ENCODE measurements around the gene RTP5. TPM values are rescaled to one million over a fixed set of nuclear protein-coding genes. Genes with fewer than 3 reads are reported as not detected.

The RTP5 gene
- total RNA-seq, 1 experiment from 2014 or later: not detected

DNA sequence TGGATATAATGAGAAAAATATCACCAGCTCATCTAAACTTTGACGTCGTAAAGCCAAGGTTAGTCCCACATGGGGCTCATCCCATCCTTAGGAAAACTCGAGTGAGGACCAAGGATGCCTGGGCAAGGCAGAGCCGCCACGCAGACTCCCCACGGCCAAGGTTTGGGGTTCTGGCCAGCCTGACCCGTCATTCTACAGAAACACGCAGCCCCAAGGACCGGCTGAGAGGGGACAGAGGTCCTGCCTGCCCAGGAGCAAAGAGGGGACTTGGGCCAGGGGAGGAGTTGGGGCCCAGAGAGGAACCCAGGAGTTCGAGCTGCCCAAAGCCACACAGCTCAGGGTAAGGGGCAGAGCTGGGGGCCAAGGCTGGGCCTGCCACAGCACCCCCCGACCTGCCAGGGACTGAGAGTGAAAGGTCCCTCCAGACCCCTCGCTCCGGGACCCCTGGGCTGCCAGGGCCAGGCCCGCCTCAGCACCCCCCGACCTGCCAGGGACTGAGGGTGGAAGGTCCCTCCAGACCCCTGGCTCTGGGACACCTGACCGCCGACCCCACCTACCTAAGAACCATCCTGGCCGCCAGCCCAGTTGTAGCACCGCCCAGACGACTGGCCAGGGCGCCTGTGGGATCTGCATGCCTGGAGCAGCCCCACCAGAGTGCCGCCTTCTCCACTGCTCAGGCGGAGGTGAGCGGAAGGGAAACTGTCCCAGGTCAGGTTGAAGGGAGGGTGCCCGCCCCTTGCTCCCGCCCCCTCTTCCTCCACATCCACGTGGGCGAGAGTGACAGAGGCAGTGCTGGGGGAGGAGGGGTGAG lies 11.1 kb upstream of the RTP5 start, which contains the start of gene PDCD1:
Gene PDCD1 (minus strand): TSS at position 689 of the 811 bp plus-strand sequence. CDS start 56 bp downstream, at position 633.
- H3K9me3 Mint-ChIP-seq: peaks cover 0 to 5% of the 10 kb centered on the region in 2 experiments; a peak in 2 of 5 replicates
- Histone ChIP-seq H2AFZ (ENCODE audit: low read length) (no peak within 1 kb of the TSS), H4K5ac (ENCODE audit: insufficient read length, low read depth, low read length) (no peak within 1 kb of the TSS)

More for the DNA sequence above, 11.1 kb upstream of the RTP5 start, which contains the start of gene PDCD1:
- TF ChIP-seq, protein P1, sequence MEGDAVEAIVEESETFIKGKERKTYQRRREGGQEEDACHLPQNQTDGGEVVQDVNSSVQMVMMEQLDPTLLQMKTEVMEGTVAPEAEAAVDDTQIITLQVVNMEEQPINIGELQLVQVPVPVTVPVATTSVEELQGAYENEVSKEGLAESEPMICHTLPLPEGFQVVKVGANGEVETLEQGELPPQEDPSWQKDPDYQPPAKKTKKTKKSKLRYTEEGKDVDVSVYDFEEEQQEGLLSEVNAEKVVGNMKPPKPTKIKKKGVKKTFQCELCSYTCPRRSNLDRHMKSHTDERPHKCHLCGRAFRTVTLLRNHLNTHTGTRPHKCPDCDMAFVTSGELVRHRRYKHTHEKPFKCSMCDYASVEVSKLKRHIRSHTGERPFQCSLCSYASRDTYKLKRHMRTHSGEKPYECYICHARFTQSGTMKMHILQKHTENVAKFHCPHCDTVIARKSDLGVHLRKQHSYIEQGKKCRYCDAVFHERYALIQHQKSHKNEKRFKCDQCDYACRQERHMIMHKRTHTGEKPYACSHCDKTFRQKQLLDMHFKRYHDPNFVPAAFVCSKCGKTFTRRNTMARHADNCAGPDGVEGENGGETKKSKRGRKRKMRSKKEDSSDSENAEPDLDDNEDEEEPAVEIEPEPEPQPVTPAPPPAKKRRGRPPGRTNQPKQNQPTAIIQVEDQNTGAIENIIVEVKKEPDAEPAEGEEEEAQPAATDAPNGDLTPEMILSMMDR (conservative IDR thresholded peaks at IDR 0.05): no peak
- no peaks in the 10 kb centered on the region for H3K27me3 ChIP-seq (ENCODE audit: insufficient read depth, low read length)
- H3K36me3 Mint-ChIP-seq (ENCODE audit: insufficient read depth in 1 of 3, low read depth in 3 of 3): no peaks in the 10 kb centered on the region
- H3T11ph ChIP-seq (ENCODE audit: low read length): no peak within 1 kb of the TSS
- H2BK20ac ChIP-seq (ENCODE audit: low read depth, low read length, poor library complexity, severe bottlenecking): no peak within 1 kb of the TSS
- no peaks in the 10 kb centered on the region; the same call in 1 of the 2 replicates for H3K4me1 ChIP-seq (ENCODE audit: insufficient read depth, low read length)
- H3K14ac ChIP-seq (ENCODE audit: insufficient read depth, low read length): 0 out of 2 replicates have a peak within 1 kb of the TSS, but pooled peaks have one; percentile 30
- DNase-seq: peak; percentile 73
- no peak within 1 kb of the TSS for H3K4ac ChIP-seq (ENCODE audit: low read depth, low read length)
- no peak within 1 kb of the TSS for H3K23ac ChIP-seq (ENCODE audit: insufficient read length, low read depth, low read length)
- no peak within 1 kb of the TSS for H3K4me2 ChIP-seq (ENCODE audit: insufficient read depth, insufficient read length, low read length)
- H4K8ac ChIP-seq (replicated peaks; ENCODE audit: insufficient read length, low read depth, low read length): no peak within 1 kb of the TSS
- no peak within 1 kb of the TSS for H3K18ac ChIP-seq (ENCODE audit: insufficient read length, low read depth, low read length)
- H3K23me2 ChIP-seq (ENCODE audit: insufficient read length, low read depth, low read length, poor library complexity, severe bottlenecking): no peaks in the 10 kb centered on the region
- H4K91ac ChIP-seq (ENCODE audit: insufficient read length, low read depth, low read length): no peak within 1 kb of the TSS
- no peak within 1 kb of the TSS for H3K9ac ChIP-seq (ENCODE audit: extremely low read depth, insufficient read length, low read length)
- no CpG with 5 or more reads among the region's 28 CpGs for WGBS (ENCODE audit: extremely low coverage, insufficient read length, low lambda C conversion rate)
- H3K27ac ChIP-seq (ENCODE audit: insufficient read length, low read depth, low read length): no peak within 1 kb of the TSS
- H3K4me3 Mint-ChIP-seq: no peak within 1 kb of the TSS
- peak within 1 kb of the TSS in 1 of 3 experiments; percentile 40; a peak in 1 of 7 replicates for H3K27ac Mint-ChIP-seq
- H2BK12ac ChIP-seq (ENCODE audit: insufficient read length, low read depth, low read length): no peak within 1 kb of the TSS
- no peak within 1 kb of the TSS for H2BK5ac ChIP-seq (ENCODE audit: insufficient read length, low read length)
- H3K56ac ChIP-seq (ENCODE audit: insufficient read length, low read depth, low read length): no peak within 1 kb of the TSS
- no peaks in the 10 kb centered on the region for H3K79me1 ChIP-seq (ENCODE audit: insufficient read depth, low read depth, low read length, poor library complexity, severe bottlenecking)
- no peak within 1 kb of the TSS for H2AK5ac ChIP-seq (ENCODE audit: insufficient read length, low read length)
- peaks cover 2% of the 10 kb centered on the region for H3K27me3 Mint-ChIP-seq (ENCODE audit: low read depth)
- no peaks in the 10 kb centered on the region for H3K79me2 ChIP-seq (ENCODE audit: insufficient read depth, low read length)
- H3K9me3 ChIP-seq (ENCODE audit: control insufficient read depth, low read depth, low read length): no peaks in the 10 kb centered on the region
- H2BK15ac ChIP-seq (ENCODE audit: low read depth, low read length): no peak within 1 kb of the TSS
- peaks cover 6 to 8% of the 10 kb centered on the region in 2 experiments for H3K4me1 Mint-ChIP-seq
- no peaks in the 10 kb centered on the region for H4K20me1 ChIP-seq (ENCODE audit: control insufficient read depth, insufficient read depth, insufficient read length)
- no peak within 1 kb of the TSS for H2BK120ac ChIP-seq (ENCODE audit: low read depth, low read length, poor library complexity, severe bottlenecking)

Measured in H9 (cell line).